Measurements from ENCODE around the gene MAN2B2. TPM values are rescaled to one million over a fixed set of nuclear protein-coding genes. Genes with fewer than 3 reads are reported as not detected.
A peak's percentile ranks its signal among the peaks of the same experiment; 100 is the strongest.

The MAN2B2 gene
- total and polyA plus RNA-seq, 9 of the 15 experiments (the other 6 are each of a cell fraction or from before 2014, with no cell fraction given), result 0.21 to 8.8 (median 3.7) TPM

DNA sequence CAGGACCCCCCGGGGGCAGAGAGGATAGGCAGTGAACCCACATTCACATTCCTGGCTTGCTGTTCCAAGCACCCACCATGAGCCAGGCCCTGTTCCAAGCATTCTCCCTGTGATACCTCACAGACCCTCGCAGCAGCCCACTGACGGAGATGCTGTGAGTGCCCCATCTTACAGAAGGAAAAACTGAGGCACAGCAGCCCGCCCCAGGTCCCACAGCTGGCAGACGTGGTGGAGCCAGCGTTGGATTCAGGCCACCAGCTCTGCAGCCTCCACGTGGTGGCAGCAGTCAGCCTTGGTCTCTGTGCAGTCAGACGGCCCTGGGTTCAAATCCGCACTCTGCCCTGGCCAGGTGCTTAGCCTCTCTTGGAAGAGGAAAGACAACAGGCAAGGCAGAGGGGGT lies 16.8 kb downstream of the MAN2B2 start:
- peaks cover 10 to 38% of the 10 kb centered on the region in 2 experiments; a peak in 4 of 5 replicates for H3K4me1 ChIP-seq (replicated peaks in 1 of 2; ENCODE audit: control insufficient read depth in 2 of 2, insufficient read depth in 2 of 2, low read length in 2 of 2)
- no peaks in the 10 kb centered on the region for H3K36me3 ChIP-seq (ENCODE audit: control insufficient read depth, insufficient read depth, low read length)
- H3K4me3 ChIP-seq, result no peak overlapping the region
- 55% methylated on average over 8 of the region's 9 CpGs for WGBS (ENCODE audit: insufficient coverage, low coverage, missing lambda C conversion rate)
- in situ Hi-C loops (cut with MboI), result no loop called here
- ChIA-PET POLR2A (interaction anchor here (0.6 to 1.7 kb wide), 8 partner anchors 14 to 429 kb away, joined by 3 to 8 read pairs (median 3); partner anchors contain the start of gene MRFAP1), CTCF (ENCODE audit: low intra/inter-chr PET ratio) (no interaction called here)
- DNase-seq (ENCODE audit: extremely low read depth in 1 of 4, low spot score in 3 of 4), result peak in 2 of 4 experiments; percentile 43 to 45
- no peak overlapping the region for H3K27ac ChIP-seq (ENCODE audit: extremely low read depth, low read depth, low read length)
- intact Hi-C loops (cut with micrococcal nuclease), result loop anchor here (5.0 kb wide), 1 partner anchor 86 kb away; no protein-coding TSS in a partner anchor
- H3K9me3 ChIP-seq (replicated peaks; ENCODE audit: control insufficient read depth, insufficient read depth, low read depth, low read length), result no peaks in the 10 kb centered on the region
- no peak for FAIRE-seq
- ATAC-seq, result peak; percentile 36
- H2AFZ ChIP-seq (ENCODE audit: low read depth, low read length), result no peak overlapping the region
- H3K79me2 ChIP-seq (ENCODE audit: control insufficient read depth, insufficient read depth, low read length), result no peaks in the 10 kb centered on the region
- BruUV-seq (replicated peaks), result no TSS peak
- H3K4me2 ChIP-seq (ENCODE audit: insufficient read depth, low read length), result no peak overlapping the region
- H3K27me3 ChIP-seq (ENCODE audit: control insufficient read depth in 2 of 2, insufficient read depth in 2 of 2, low read length in 2 of 2), result no peaks in the 10 kb centered on the region
- peaks cover 6% of the 10 kb centered on the region; the same call in 1 of the 2 replicates for H4K20me1 ChIP-seq (replicated peaks; ENCODE audit: control insufficient read depth, insufficient read depth, low read length)
- H3K9me1 ChIP-seq (ENCODE audit: control insufficient read depth, insufficient read depth, low read length), result no peaks in the 10 kb centered on the region
- peak overlapping the region in 1 of 2 experiments; percentile 65; a peak in 1 of 4 replicates for H3K9ac ChIP-seq (ENCODE audit: insufficient read depth in 1 of 2, low read depth in 2 of 2, low read length in 2 of 2)
- TF ChIP-seq ETS2 (tag; IDR thresholded peaks at IDR 0.05; ENCODE audit: borderline replicate concordance, poor library complexity, severe bottlenecking) (no peak), CBX1 (IDR thresholded peaks at IDR 0.05; ENCODE audit: low read depth) (0 out of 2 replicates have a peak, but pooled peaks have one; percentile 70), POU5F1 (IDR thresholded peaks at IDR 0.05; ENCODE audit: borderline replicate concordance, low read depth, low read length, partially characterized antibody) (no peak), PREB (CRISPR knock-in tag; IDR thresholded peaks at IDR 0.05) (no peak), RBM25 (IDR thresholded peaks at IDR 0.05; ENCODE audit: low read depth, low read length, severe bottlenecking) (peak; percentile 41), RB1 (IDR thresholded peaks at IDR 0.05; ENCODE audit: low read depth) (no peak), ZNF551 (CRISPR knock-in tag; IDR thresholded peaks at IDR 0.05) (no peak)
- TF ChIP-seq, protein P1, sequence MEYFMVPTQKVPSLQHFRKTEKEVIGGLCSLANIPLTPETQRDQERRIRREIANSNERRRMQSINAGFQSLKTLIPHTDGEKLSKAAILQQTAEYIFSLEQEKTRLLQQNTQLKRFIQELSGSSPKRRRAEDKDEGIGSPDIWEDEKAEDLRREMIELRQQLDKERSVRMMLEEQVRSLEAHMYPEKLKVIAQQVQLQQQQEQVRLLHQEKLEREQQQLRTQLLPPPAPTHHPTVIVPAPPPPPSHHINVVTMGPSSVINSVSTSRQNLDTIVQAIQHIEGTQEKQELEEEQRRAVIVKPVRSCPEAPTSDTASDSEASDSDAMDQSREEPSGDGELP (CRISPR knock-in tag; IDR thresholded peaks at IDR 0.05; ENCODE audit: borderline replicate concordance), result 0 out of 2 replicates have a peak, but pooled peaks have one; percentile 61
- TF ChIP-seq, protein P2, sequence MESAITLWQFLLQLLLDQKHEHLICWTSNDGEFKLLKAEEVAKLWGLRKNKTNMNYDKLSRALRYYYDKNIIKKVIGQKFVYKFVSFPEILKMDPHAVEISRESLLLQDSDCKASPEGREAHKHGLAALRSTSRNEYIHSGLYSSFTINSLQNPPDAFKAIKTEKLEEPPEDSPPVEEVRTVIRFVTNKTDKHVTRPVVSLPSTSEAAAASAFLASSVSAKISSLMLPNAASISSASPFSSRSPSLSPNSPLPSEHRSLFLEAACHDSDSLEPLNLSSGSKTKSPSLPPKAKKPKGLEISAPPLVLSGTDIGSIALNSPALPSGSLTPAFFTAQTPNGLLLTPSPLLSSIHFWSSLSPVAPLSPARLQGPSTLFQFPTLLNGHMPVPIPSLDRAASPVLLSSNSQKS (CRISPR knock-in tag; IDR thresholded peaks at IDR 0.05), result no peak
- TF ChIP-seq, protein P3, sequence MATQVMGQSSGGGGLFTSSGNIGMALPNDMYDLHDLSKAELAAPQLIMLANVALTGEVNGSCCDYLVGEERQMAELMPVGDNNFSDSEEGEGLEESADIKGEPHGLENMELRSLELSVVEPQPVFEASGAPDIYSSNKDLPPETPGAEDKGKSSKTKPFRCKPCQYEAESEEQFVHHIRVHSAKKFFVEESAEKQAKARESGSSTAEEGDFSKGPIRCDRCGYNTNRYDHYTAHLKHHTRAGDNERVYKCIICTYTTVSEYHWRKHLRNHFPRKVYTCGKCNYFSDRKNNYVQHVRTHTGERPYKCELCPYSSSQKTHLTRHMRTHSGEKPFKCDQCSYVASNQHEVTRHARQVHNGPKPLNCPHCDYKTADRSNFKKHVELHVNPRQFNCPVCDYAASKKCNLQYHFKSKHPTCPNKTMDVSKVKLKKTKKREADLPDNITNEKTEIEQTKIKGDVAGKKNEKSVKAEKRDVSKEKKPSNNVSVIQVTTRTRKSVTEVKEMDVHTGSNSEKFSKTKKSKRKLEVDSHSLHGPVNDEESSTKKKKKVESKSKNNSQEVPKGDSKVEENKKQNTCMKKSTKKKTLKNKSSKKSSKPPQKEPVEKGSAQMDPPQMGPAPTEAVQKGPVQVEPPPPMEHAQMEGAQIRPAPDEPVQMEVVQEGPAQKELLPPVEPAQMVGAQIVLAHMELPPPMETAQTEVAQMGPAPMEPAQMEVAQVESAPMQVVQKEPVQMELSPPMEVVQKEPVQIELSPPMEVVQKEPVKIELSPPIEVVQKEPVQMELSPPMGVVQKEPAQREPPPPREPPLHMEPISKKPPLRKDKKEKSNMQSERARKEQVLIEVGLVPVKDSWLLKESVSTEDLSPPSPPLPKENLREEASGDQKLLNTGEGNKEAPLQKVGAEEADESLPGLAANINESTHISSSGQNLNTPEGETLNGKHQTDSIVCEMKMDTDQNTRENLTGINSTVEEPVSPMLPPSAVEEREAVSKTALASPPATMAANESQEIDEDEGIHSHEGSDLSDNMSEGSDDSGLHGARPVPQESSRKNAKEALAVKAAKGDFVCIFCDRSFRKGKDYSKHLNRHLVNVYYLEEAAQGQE (IDR thresholded peaks at IDR 0.05; ENCODE audit: borderline replicate concordance), result peak; percentile 52; the same call in 1 of the 2 replicates
- TF ChIP-seq, protein P3 (CRISPR knock-in tag; IDR thresholded peaks at IDR 0.05; ENCODE audit: low read depth), result no peak

Measured in K562 (cell line).